NB4 (cell line): ENCODE results near the gene TBXAS1.

Experiments used
- CTCF ChIP-seq: IDR thresholded peaks from one replicate; pipeline ENCODE4 v1.5.1; 2012; ENCODE audit warnings: low read depth, low read length
- MAX ChIP-seq: IDR thresholded peaks from 2 replicates; pipeline ENCODE4 v1.6.1; 2011; ENCODE audit warnings: low read depth, low read length
- MYC ChIP-seq: IDR thresholded peaks from 2 replicates; pipeline ENCODE4 v1.6.1; 2011; ENCODE audit warnings: low read depth, low read length
- POLR2A ChIP-seq: IDR thresholded peaks from 2 replicates; pipeline ENCODE4 v1.6.1; 2011; ENCODE audit warnings: mild to moderate bottlenecking; ENCODE audit not compliant: insufficient read length; ENCODE audit errors: extremely low read depth

- TF ChIP-seq POLR2A (no peak), CTCF (no peak), MAX (no peak), MYC (no peak)
Observed at GRCh38 chr7:139918480-139918879, 89.4 kb downstream of the TBXAS1 start.
